Peyer's patch (tissue), 4 donors: ENCODE results near the gene OSBPL9. TPM values are rescaled to one million over a fixed set of nuclear protein-coding genes. Genes with fewer than 3 reads are reported as not detected.

Source experiments
- DNase-seq, 3 donors: peaks; one replicate each; pipeline ENCODE4 v3.0.0-alpha.2; 2017 to 2019
- H3K27ac ChIP-seq, 4 donors: fragments of 200-600 bp; sonication (generic); one replicate each; pipeline ENCODE4 v1.5.1; 2016 to 2019
- H3K27me3 ChIP-seq, 2 donors: fragments of 200-600 bp; sonication (generic); one replicate each; pipeline ENCODE4 v1.5.1; 2019
- H3K36me3 ChIP-seq, 3 donors: fragments of 200-600 bp; sonication (generic); one replicate each; pipeline ENCODE4 v1.5.1; 2016 to 2019
- H3K4me1 ChIP-seq, 4 donors: fragments of 200-600 bp; sonication (generic); one replicate each; pipeline ENCODE4 v1.5.1; 2016 to 2019
- H3K4me3 ChIP-seq, 4 donors: fragments of 200-600 bp; sonication (generic); 1 replicate in 3 of 4; 2 replicates in 1 of 4; pipeline ENCODE4 v1.5.1; 2016 to 2019; ENCODE audit warnings: mild to moderate bottlenecking in 1 of 4
- H3K9me3 ChIP-seq, 4 donors: fragments of 200-600 bp; sonication (generic); one replicate each; pipeline ENCODE4 v1.5.1; 2016 to 2019; ENCODE audit warnings: mild to moderate bottlenecking in 1 of 4
- POLR2A ChIP-seq, 2 donors: fragments of 450-650 bp; IDR thresholded peaks; one replicate each; pipeline ENCODE4 v1.5.1; 2017; ENCODE audit warnings: antibody characterized with exemption in 2 of 2, mild to moderate bottlenecking in 2 of 2, moderate library complexity in 2 of 2
- total RNA-seq, 4 donors: library from RNA; depleted of rRNA; stranded (reverse); fragments of >200 nt; gene quantifications; one replicate each; pipeline ENCODE4 v1.1.0, GENCODE V29; 2016
- TF ChIP-seq, protein P1 (sequence below), 6 experiments: fragments of 450-650 bp in 4 of 6; fragments of 200-600 bp in 2 of 6; sonication (generic) in 1 of 6; IDR thresholded peaks; one replicate each; pipeline ENCODE4 v1.5.1; 2017 to 2019; ENCODE audit warnings: antibody characterized with exemption in 6 of 6, mild to moderate bottlenecking in 3 of 6, moderate library complexity in 1 of 6

The OSBPL9 gene
- total RNA-seq, 4 donors from 2014 or later: 54.1 to 597 (median 69.8) TPM

DNA sequence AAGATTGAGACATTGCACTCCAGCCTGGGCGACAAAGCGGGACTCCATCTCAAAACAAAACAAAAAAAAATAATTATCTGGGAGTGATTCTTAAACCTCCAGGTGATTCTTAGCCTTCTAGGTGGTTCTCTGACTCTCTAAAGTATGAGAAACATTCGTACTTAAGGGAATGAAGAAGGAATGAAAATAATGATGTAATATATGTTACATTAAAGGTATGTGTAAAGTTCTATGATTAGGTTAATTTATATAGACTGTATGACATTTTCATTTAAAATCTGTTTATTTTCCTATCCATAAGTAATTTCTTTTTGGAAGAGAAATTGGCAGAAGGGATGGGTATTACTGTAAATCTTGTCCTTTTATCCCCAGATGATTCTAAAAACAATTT, 34.7 kb downstream of the OSBPL9 start:
- Histone ChIP-seq H3K27me3 (no peaks in the 10 kb centered on the region), H3K36me3 (peaks cover 0 to 4% (median 0%) of the 10 kb centered on the region in 3 donors), H3K9me3 (no peaks in the 10 kb centered on the region), H3K27ac (no peak overlapping the region), H3K4me1 (peaks cover 0 to 7% (median 0%) of the 10 kb centered on the region in 4 donors), H3K4me3 (no peak overlapping the region)
- DNase-seq: no peak
- no peak for TF ChIP-seq POLR2A (IDR thresholded peaks at IDR 0.05)
- TF ChIP-seq, protein P1, sequence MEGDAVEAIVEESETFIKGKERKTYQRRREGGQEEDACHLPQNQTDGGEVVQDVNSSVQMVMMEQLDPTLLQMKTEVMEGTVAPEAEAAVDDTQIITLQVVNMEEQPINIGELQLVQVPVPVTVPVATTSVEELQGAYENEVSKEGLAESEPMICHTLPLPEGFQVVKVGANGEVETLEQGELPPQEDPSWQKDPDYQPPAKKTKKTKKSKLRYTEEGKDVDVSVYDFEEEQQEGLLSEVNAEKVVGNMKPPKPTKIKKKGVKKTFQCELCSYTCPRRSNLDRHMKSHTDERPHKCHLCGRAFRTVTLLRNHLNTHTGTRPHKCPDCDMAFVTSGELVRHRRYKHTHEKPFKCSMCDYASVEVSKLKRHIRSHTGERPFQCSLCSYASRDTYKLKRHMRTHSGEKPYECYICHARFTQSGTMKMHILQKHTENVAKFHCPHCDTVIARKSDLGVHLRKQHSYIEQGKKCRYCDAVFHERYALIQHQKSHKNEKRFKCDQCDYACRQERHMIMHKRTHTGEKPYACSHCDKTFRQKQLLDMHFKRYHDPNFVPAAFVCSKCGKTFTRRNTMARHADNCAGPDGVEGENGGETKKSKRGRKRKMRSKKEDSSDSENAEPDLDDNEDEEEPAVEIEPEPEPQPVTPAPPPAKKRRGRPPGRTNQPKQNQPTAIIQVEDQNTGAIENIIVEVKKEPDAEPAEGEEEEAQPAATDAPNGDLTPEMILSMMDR (IDR thresholded peaks at IDR 0.05): no peak

DNA sequence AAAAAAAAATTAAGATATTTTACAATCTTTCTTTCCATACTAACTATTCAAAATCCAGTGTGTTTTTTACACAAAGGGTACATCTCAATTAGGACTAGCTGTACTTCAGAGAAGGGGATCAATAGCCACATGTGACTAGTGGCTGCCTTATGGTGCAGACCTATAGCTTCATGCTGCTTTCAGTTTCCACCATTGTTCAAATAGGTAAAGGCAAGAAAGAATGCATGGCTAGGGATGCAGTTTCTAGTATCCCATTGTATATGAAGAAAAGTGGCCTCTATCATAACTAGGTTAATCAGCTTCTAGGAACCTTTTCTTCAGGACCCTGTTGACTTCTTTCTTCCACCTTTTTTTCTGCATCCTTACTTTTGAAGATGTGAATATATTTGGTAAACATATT, 35.7 kb downstream of the OSBPL9 start:
- H3K9me3 ChIP-seq: no peaks in the 10 kb centered on the region
- H3K27me3 ChIP-seq: no peaks in the 10 kb centered on the region
- H3K36me3 ChIP-seq: peaks cover 0 to 4% (median 0%) of the 10 kb centered on the region in 3 donors
- no peak for TF ChIP-seq POLR2A (IDR thresholded peaks at IDR 0.05)
- TF ChIP-seq, protein P1 (IDR thresholded peaks at IDR 0.05): no peak
- peaks cover 0 to 7% (median 0%) of the 10 kb centered on the region in 4 donors for H3K4me1 ChIP-seq
- H3K27ac ChIP-seq: no peak overlapping the region
- no peak overlapping the region for H3K4me3 ChIP-seq
- no peak for DNase-seq

DNA sequence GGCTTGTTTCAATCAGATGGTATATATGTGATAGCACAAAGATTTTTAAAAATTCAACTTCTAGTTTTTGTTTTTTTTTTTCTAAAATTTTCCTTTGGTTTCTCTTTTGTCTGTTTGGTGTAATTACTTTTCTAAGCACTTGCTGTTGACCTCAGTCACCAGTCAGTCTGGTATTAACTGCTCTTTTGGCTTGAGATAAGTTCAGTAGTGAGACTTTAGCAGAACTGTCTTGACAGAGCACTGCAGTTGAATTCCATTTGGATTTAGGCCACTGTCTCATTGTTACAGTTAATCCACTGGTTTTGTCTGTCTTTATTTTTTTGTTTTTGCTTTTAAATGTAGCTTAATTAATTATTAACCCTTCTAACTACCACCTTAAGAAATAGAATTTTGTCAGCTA, 36.2 kb downstream of the OSBPL9 start:
- H3K4me1 ChIP-seq: peaks cover 0 to 7% (median 0%) of the 10 kb centered on the region in 4 donors
- H3K27ac ChIP-seq: no peak overlapping the region
- TF ChIP-seq, protein P1 (IDR thresholded peaks at IDR 0.05): no peak
- no peak for TF ChIP-seq POLR2A (IDR thresholded peaks at IDR 0.05)
- no peak for DNase-seq
- no peak overlapping the region for H3K4me3 ChIP-seq
- H3K9me3 ChIP-seq: no peaks in the 10 kb centered on the region
- peaks cover 0 to 4% (median 0%) of the 10 kb centered on the region in 3 donors for H3K36me3 ChIP-seq
- H3K27me3 ChIP-seq: no peaks in the 10 kb centered on the region

DNA sequence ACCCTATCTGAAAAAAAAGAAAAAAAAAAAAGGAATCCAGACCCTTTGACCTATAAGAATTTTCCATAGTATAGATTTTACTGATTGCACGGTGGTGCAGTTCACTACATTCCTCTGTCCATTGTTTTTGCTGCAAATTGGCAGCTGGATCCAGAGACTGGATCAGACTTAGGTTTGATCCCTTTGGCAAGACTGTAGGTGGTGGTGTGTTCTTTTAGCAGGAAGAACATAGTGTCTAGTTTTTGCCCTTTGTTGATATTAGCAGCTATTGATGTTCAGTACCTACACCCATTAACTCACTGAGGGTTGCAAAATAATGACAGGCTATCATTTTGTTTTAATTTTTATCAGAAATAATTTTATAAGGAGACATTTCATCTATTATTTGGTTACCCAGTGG, 37.1 kb downstream of the OSBPL9 start:
- H3K4me1 ChIP-seq: peaks cover 0 to 3% (median 0%) of the 10 kb centered on the region in 4 donors
- peaks cover 0 to 4% (median 0%) of the 10 kb centered on the region in 3 donors for H3K36me3 ChIP-seq
- no peak for TF ChIP-seq POLR2A (IDR thresholded peaks at IDR 0.05)
- TF ChIP-seq, protein P1 (IDR thresholded peaks at IDR 0.05): no peak
- no peaks in the 10 kb centered on the region for H3K27me3 ChIP-seq
- no peak overlapping the region for H3K4me3 ChIP-seq
- H3K27ac ChIP-seq: no peak overlapping the region
- no peak for DNase-seq
- H3K9me3 ChIP-seq: no peaks in the 10 kb centered on the region

DNA sequence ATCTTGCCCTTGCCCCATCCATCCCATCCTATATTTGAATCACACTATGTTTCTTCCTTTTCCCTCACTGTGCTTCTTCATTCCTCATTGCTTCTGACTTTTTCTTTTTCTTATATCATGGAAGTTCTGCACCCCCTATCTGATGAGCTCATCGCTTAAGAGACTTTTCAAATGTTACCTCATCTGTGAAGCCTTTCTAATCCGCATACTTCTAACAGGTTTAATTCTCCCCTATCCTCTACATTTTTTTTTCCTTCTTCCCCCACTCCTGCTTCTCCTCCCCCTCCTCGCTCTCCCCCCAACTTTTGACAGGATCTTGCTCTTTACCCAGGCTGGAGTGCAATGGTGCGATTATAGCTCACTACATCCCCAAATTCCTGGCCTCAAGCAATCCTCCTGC, 39.5 kb downstream of the OSBPL9 start:
- no peak for TF ChIP-seq POLR2A (IDR thresholded peaks at IDR 0.05)
- TF ChIP-seq, protein P1 (IDR thresholded peaks at IDR 0.05): no peak

DNA sequence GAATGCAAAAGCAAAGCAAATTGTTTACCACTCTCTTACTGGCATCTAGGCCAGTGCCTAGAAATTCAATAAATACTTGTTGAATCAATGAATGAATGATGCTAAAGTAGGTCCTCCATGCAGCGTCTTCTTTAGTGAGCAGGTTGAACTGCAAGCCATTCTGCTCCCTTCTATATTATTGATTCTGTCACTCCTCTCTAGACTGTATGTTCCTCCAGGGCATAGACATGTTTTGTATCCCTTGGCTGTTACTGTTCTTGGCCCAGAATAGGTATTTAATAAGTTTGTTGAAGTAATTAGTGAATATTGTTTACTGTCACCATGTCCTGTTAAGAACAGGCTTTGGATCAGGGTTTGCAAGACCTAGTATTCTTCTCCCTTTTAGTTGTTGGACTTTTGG, 43.7 kb downstream of the OSBPL9 start:
- Histone ChIP-seq H3K9me3 (no peaks in the 10 kb centered on the region), H3K27ac (no peak overlapping the region), H3K4me1 (no peaks in the 10 kb centered on the region), H3K4me3 (no peak overlapping the region), H3K36me3 (no peaks in the 10 kb centered on the region), H3K27me3 (no peaks in the 10 kb centered on the region)
- TF ChIP-seq POLR2A (IDR thresholded peaks at IDR 0.05): no peak
- TF ChIP-seq, protein P1 (IDR thresholded peaks at IDR 0.05): no peak
- DNase-seq: no peak

More for the DNA sequence above, 39.5 kb downstream of the OSBPL9 start:
- Histone ChIP-seq H3K4me1 (no peaks in the 10 kb centered on the region), H3K36me3 (peaks cover 0 to 4% (median 0%) of the 10 kb centered on the region in 3 donors), H3K9me3 (no peaks in the 10 kb centered on the region), H3K27me3 (no peaks in the 10 kb centered on the region), H3K27ac (no peak overlapping the region), H3K4me3 (no peak overlapping the region)
- DNase-seq: no peak
